ENCODE data around the gene SLC22A17. TPM values are rescaled to one million over a fixed set of nuclear protein-coding genes. Genes with fewer than 3 reads are reported as not detected.
"Not testable (repeated sequence)": the region's sequence is repeated elsewhere in the genome, so short reads cannot be mapped to it uniquely, and the experiment has no call there.

SLC22A17 gene
- total RNA-seq, 1 experiment from 2014 or later: 32.9 TPM

DNA sequence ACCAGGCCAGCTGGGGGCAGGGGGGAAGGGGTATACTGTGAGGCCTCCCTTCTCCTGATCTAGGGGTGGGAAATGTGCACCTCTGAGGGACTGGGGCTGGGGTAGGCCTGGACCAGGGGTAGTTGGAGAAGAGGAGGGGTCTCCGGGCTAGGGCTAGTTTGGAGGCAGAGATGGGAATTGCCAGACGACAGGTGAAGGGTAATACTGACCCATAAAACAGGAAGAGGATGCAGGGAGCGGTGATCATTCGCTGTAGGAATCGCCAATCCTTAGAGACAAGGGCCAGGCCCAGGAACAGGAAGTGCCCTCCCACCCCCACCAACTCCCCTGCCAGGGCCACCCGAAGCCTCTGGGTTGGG, 4.4 kb downstream of the SLC22A17 start:
- Histone ChIP-seq H3K4me3 (ENCODE audit: insufficient read depth, low read depth, low read length) (no peak overlapping the region), H3K36me3 (replicated peaks; ENCODE audit: control insufficient read depth, insufficient read depth, low read length) (peaks cover 1% of the 10 kb centered on the region; the same call in 1 of the 2 replicates), H3K27me3 (ENCODE audit: control insufficient read depth, insufficient read depth, low read length) (peaks cover 13% of the 10 kb centered on the region)
- peak; percentile 38 for DNase-seq

DNA sequence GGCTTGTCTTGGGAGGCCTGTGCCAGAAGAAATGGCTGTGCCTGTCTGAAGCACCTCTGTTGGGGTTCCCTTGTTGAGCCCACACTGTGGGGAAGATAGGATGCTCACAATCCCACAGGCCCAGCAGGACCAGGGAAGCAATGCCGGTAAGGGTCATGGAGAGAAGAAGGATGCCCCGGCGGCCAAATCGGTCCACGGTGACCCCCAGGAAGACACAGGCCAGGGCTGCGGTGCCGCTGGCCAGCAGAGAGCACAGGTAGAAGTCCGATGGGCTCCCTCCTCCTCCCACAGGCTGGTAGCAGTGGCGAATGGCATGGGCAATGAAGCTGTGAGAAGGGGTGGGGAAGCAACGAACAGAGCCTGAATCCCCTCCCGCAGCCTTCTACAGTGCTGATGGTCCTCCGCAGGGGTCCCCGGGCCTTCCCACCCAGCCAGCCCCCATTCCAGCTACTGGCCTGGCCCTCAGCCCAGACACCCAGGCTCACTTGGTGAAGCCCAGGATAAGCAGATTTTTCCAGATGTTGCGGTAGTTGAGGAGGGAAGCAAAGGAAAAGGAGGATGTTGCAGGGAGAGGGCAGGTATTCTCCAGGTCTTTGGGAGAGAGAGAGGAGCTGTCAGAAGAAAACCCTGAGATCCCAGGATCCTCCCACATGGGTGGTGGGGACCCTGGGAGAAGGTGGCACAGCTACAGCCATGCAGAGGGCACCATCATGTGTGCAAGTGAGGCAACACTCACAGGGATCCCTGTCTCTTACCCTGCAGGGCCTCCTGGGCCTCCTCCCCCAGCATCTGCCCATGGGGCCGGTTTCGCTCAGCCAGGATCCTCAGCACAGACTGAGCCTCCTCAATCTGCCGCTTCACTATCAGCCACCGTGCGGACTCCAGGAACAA, 5.0 kb downstream of the SLC22A17 start:
- Histone ChIP-seq H3K4me3 (ENCODE audit: insufficient read depth, low read depth, low read length) (no peak overlapping the region), H3K27me3 (ENCODE audit: control insufficient read depth, insufficient read depth, low read length) (peaks cover 11% of the 10 kb centered on the region), H3K36me3 (replicated peaks; ENCODE audit: control insufficient read depth, insufficient read depth, low read length) (peaks cover 1% of the 10 kb centered on the region; the same call in 1 of the 2 replicates)
- DNase-seq: peak; percentile 33

DNA sequence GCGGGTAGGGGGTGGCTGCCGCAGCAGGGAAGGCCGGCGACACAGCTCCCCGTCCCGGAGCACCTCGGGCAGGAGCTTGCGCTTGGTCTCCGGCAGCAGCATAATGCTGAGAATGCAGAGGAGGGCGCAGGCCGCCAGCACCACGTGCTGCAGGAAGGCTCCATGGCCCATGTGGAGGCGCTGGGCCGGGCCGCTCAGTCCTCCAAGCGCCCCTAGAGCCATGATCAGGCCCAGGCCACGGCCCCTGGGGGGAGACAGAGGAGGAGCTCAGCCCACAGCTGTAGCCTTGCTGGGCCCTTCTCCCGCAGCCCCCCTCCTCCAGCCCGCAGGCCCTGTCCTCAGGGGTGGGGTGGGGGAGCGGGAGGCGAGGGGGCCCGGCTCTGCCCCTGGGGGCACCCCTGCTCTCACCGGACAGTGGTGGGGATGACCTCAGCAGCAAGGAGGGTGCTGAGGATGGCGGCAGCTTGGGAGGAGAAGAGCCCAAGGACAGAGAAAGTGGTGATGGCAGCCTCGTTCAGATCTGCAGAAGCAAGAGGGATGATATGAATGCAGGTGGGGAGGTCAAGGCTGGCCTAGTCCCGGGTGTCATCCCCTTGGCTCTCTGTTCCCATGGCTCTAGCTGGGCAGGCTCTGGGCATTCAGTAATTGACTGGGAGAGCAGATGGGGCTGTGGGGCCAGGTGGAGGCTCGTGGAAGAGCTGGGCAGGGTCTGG, 5.8 kb downstream of the SLC22A17 start:
- Histone ChIP-seq H3K4me3 (ENCODE audit: insufficient read depth, low read depth, low read length) (no peak overlapping the region), H3K36me3 (replicated peaks; ENCODE audit: control insufficient read depth, insufficient read depth, low read length) (peaks cover 1% of the 10 kb centered on the region; the same call in 1 of the 2 replicates), H3K27me3 (ENCODE audit: control insufficient read depth, insufficient read depth, low read length) (peaks cover 6% of the 10 kb centered on the region)
- DNase-seq: peak; percentile 73

DNA sequence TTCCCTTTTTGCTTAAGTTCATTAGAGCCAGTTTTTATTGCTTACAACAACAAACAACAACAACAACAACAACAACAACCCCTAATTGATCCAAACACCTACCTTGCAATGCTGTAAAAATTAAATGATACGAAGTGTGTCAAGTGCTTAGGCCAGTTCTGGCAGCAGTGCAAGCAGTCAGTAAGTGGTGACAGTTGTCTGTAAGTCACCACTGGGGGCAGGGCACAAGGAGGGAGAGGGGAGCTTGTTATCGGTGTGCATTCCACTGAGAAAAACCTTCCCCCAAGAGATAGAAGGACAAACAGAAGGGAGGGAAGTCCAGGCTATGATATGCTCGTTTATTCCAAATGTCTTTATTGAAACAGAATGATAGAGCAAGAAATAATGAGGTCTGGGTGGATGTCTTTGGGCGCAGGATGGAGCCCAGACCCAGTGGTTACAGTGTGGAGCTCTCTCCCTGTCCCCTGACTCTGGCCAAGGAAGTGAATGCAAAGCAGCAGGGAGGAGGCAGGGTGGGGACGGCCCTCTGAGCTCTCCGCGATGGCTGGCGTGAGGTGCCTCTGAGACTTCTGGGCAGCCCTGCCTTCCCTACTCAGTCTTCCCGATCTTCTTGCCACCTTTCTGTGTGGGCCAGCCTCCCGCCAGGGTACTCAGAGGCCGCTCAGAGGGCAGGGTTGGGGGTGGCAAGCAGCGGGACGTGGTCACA, 6.5 kb downstream of the SLC22A17 start:
- Histone ChIP-seq H3K4me3 (ENCODE audit: insufficient read depth, low read depth, low read length) (no peak overlapping the region), H3K27me3 (ENCODE audit: control insufficient read depth, insufficient read depth, low read length) (no peaks in the 10 kb centered on the region; the same call in 1 of the 2 replicates), H3K36me3 (replicated peaks; ENCODE audit: control insufficient read depth, insufficient read depth, low read length) (peaks cover 1% of the 10 kb centered on the region; the same call in 1 of the 2 replicates)
- peak; percentile 60 for DNase-seq

DNA sequence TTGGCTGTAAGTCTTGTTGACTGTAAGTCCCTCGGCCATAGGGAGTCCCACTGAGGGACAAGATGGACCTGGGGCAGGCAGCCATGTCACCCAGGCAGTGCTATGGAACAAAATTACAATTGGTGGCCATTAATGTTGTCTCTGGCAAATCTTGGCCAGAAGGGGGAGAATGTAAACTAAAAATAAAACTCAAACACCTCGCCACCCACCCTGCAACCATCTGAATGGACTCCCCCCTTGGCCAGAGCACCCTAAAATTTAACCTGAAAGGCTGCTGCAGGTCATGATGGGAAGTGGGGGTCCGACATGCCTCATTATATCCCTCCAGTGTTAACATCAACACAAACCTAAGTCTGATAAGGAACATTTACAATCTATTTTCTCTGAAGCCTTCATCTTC, 8.2 kb downstream of the SLC22A17 start:
- Histone ChIP-seq H3K36me3 (replicated peaks; ENCODE audit: control insufficient read depth, insufficient read depth, low read length) (peaks cover 1% of the 10 kb centered on the region; the same call in 1 of the 2 replicates), H3K4me3 (ENCODE audit: insufficient read depth, low read depth, low read length) (no peak overlapping the region), H3K27me3 (ENCODE audit: control insufficient read depth, insufficient read depth, low read length) (no peaks in the 10 kb centered on the region)
- DNase-seq: peak; percentile 11

DNA sequence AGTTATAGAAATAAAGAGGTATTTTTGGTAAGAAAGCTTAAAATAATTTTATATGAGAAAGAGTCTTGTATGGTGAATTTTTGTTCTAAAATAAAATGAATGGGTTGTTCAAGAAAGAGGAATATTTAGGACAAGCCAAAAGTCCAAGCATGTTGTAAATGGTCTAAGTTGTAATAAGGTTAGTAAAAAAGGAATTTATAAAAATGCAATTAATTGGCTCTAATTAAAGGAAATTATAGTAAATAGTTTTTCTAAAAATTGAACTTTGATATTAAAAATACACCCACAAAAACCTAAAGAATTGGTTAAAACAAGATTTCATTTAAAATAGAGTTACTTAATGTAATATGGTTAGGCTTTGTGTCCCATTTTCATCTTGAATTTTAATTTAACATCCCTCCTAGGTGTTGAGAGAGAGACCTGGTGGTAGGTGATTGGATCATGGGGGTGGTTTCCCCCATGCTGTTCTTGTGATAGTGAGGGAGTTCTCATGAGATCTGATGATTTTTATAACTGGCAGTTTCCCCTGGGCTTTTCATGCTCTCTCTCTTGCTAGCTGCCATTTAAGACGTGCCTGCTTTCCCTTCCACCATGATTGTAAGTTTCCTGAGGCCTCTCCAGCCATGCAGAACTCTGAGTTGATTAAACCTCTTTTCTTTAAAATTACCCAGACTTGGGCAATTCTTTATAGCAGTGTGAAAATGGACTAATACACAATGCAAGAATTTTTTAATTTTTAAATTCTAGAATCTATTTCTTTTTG, 13.0 kb downstream of the SLC22A17 start:
- no peaks in the 10 kb centered on the region for H3K36me3 ChIP-seq (replicated peaks; ENCODE audit: control insufficient read depth, insufficient read depth, low read length)
- no peak overlapping the region for H3K4me3 ChIP-seq (ENCODE audit: insufficient read depth, low read depth, low read length)
- H3K27me3 ChIP-seq (ENCODE audit: control insufficient read depth, insufficient read depth, low read length): no peaks in the 10 kb centered on the region
- no peak for DNase-seq

DNA sequence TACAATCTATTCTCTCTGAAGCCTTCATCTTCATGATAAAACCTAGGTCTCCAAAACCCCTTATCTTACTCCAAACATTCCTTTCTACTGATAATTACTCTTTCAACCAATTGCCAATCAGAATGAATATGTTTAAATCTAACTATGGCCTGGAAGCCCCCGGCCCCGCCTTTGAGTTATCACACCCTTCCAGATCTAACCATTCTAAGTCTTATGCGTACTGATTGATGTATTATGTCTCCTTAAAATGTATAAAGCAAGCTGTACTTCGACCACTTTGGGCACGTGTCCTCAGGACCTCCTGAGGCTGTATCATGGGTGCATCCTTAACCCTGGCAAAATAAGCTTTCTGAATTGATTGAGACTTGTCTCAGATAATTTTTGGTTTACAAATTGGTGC, 17.1 kb downstream of the SLC22A17 start:
- H3K4me3 ChIP-seq (ENCODE audit: insufficient read depth, low read depth, low read length): no peak overlapping the region
- H3K36me3 ChIP-seq (replicated peaks; ENCODE audit: control insufficient read depth, insufficient read depth, low read length): no peaks in the 10 kb centered on the region
- H3K27me3 ChIP-seq (ENCODE audit: control insufficient read depth, insufficient read depth, low read length): no peaks in the 10 kb centered on the region
- DNase-seq: no peak

DNA sequence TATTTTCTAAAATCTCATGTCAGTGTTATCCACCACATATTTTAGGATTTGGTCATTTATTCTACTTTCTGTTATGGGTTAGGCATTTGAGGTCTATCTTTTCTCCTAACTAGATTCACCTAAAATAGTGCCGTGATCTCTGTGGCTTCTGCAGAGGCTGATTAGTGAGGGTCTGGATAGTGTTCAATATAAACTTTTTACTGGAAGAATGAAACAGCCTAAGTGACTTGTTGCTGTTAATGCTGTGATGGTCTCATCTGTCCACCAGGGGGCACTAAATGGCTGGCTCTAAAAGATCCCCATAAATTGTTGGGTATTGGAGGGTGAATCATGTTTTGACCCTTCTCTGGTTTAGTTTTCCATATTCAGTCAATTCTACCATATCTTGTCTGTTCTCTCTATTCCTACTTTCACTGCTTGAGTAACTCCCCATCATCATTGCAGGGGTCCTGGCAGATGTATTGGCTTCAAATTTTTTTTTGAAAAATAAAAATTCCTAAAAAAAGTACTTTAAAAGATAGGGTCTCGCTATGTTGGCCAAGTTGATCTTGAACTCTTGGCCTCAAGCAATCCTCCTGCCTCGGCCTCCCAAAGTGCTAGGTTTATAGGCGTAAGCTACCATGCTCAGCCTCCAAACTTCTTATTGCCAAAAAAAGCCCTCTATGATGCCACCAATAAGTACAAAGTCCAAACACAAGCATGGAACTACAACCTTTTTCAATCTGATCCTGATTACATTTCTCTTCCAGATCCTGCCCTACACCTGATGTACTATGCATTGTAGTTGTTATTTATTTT, 24.5 kb downstream of the SLC22A17 start:
- DNase-seq: peak; percentile 89
- Histone ChIP-seq H3K4me3 (ENCODE audit: insufficient read depth, low read depth, low read length) (no peak overlapping the region), H3K27me3 (ENCODE audit: control insufficient read depth, insufficient read depth, low read length) (no peaks in the 10 kb centered on the region), H3K36me3 (replicated peaks; ENCODE audit: control insufficient read depth, insufficient read depth, low read length) (peaks cover 20% of the 10 kb centered on the region)

DNA sequence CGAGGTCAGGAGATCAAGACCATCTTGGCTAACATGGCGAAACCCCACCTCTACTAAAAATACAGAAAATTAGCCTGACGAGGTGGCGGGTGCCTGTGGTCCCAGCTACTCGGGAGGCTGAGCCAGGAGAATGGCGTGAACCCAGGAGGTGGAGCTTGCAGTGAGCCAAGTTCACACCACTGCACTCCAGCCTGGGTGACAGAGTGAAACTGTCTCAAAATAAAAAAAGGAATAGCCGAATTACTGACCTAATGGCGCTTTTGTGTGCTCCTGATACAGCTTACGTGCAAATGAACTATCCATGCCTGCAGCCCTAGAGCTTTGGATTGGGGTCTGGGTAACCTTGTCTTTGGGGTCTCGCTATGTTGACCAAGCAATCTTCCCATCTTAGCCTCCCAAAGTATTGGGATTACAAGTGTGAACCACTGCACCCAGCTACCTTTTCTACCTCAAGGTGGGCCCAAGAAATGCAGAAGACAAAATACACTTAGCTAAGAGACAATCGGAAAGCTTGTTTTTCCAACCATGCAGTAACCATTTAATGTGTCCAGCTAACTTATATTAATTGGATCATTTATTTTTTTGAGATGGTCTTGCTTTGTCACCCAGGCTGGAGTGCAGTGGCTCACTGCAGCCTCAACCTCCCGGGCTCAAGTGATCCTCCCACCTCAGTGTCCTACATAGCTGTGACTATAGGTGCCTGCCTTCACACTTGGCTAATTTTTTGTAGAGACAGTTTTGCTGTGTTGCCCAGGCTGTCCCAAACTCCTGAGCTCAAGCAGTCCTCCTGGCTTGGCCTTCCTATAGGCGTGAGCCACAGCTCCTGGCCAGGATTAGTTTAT, 26.0 kb downstream of the SLC22A17 start:
- Histone ChIP-seq H3K36me3 (replicated peaks; ENCODE audit: control insufficient read depth, insufficient read depth, low read length) (peaks cover 22% of the 10 kb centered on the region), H3K27me3 (ENCODE audit: control insufficient read depth, insufficient read depth, low read length) (no peaks in the 10 kb centered on the region), H3K4me3 (ENCODE audit: insufficient read depth, low read depth, low read length) (no peak overlapping the region)
- no peak for DNase-seq

DNA sequence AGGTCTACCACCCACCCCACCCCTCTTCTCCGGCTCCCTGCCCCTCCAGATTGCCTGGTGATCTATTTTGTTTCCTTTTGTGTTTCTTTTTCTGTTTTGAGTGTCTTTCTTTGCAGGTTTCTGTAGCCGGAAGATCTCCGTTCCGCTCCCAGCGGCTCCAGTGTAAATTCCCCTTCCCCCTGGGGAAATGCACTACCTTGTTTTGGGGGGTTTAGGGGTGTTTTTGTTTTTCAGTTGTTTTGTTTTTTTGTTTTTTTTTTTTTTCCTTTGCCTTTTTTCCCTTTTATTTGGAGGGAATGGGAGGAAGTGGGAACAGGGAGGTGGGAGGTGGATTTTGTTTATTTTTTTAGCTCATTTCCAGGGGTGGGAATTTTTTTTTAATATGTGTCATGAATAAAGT, 26.9 kb downstream of the SLC22A17 start:
- peaks cover 22% of the 10 kb centered on the region for H3K36me3 ChIP-seq (replicated peaks; ENCODE audit: control insufficient read depth, insufficient read depth, low read length)
- DNase-seq; H3K27me3 ChIP-seq (ENCODE audit: control insufficient read depth, insufficient read depth, low read length); H3K4me3 ChIP-seq (ENCODE audit: insufficient read depth, low read depth, low read length): not testable (repeated sequence)

DNA sequence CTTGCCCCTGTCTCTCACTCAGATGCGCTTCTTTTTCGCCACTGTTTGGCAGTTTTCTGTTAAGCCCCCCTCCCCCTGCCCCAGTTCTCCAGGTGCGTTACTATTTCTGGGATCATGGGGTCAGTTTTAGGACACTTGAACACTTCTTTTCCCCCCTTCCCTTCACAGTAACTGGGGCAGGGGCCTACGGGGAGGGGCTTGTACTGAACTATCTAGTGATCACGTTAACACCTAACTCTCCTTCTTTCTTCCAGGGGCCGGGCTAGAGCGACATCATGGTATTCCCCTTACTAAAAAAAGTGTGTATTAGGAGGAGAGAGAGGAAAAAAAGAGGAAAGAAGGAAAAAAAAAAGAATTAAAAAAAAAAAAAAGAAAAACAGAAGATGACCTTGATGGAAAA, 27.7 kb downstream of the SLC22A17 start:
- DNase-seq: no peak
- Histone ChIP-seq H3K27me3 (ENCODE audit: control insufficient read depth, insufficient read depth, low read length) (no peaks in the 10 kb centered on the region), H3K4me3 (ENCODE audit: insufficient read depth, low read depth, low read length) (no peak overlapping the region), H3K36me3 (replicated peaks; ENCODE audit: control insufficient read depth, insufficient read depth, low read length) (peaks cover 22% of the 10 kb centered on the region)

DNA sequence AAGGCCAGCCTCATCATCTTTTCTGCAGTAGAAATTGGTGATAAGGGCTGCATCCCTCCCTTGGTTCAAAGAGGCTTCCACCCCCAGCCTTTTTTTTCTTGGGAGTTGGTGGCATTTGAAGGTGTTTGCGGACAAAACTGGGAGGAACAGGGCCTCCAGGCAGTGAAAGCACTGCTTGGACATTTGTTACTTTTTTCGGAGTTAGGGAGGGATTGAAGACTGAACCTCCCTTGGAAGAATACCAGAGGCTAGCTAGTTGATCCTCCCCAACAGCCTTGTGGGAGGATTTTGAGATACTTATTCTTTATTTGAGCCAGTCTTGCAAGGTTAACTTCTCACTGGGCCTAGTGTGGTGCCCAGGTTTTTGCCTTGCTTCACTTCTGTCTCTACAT, 28.2 kb downstream of the SLC22A17 start:
- Histone ChIP-seq H3K4me3 (ENCODE audit: insufficient read depth, low read depth, low read length) (no peak overlapping the region), H3K27me3 (ENCODE audit: control insufficient read depth, insufficient read depth, low read length) (no peaks in the 10 kb centered on the region), H3K36me3 (replicated peaks; ENCODE audit: control insufficient read depth, insufficient read depth, low read length) (peaks cover 22% of the 10 kb centered on the region)
- DNase-seq: no peak
